ENCODE data around the gene TMEM163. TPM values are rescaled to one million over a fixed set of nuclear protein-coding genes. Genes with fewer than 3 reads are reported as not detected.

Gene TMEM163
- total RNA-seq, 1 experiment from 2014 or later, result 0.12 TPM

DNA sequence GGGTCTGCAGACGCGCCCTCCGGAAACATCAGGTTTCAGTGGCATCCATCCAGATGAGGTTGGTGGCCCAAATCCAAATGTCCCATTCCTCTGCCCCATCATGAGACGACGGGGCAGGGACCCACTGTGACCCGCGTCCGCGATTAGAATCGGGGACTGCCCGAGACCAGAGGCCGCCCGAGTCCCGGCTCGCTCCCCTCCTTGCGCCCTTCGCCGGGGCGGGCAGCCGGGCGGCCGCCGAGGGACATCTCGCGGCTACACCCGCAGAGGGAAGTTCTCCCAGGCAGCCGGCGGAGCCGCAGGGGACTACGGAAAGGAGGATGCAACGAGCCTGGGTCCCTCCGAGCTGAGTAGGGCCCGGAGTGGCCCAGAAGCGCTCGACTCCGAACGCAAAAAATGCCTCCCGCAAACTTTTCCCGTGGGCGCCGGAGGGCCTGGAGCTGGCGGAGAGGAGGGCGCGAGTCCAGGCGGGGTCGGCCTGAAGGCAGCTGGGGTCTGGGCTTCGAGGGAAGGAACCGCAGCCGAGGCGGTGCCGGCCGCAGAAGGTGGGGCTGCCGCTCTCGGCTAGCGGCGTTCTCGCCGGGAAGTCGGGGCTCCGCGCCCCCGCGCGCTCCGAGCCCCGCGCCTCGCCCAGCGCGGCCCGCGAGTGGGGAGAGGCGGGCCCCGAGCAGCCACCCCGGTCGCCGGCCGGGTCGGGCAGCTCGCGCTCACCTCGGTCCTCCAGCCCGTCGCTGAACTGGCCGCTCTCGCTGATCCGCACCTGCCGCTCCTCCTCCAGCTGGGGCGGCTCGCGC lies 580 bp downstream of the TMEM163 start:
- no TSS peak for BruUV-seq (replicated peaks)
- no peak for ATAC-seq
- Histone ChIP-seq H3K27ac (ENCODE audit: low read depth, low read length) (no peak overlapping the region), H2AFZ (ENCODE audit: low read depth, low read length, poor library complexity, severe bottlenecking) (no peak overlapping the region), H3K4me1 (ENCODE audit: control insufficient read depth in 1 of 2, insufficient read depth in 2 of 2, low read length in 2 of 2) (no peaks in the 10 kb centered on the region), H4K20me1 (ENCODE audit: insufficient read depth) (no peaks in the 10 kb centered on the region), H3K4me2 (ENCODE audit: low read length) (no peak overlapping the region), H3K9me2 (ENCODE audit: insufficient read depth) (no peaks in the 10 kb centered on the region), H3K79me2 (ENCODE audit: insufficient read depth, low read length) (no peaks in the 10 kb centered on the region), H3K36me3 (ENCODE audit: control insufficient read depth in 1 of 2, insufficient read depth in 2 of 2, low read length in 2 of 2) (no peaks in the 10 kb centered on the region), H3K9ac (ENCODE audit: low read length) (no peak overlapping the region), H3K27me3 (ENCODE audit: insufficient read depth, low read length) (0 out of 2 replicates have a peak, but pooled peaks cover 3% of the 10 kb centered on the region), H3K4me3 (replicated peaks in 1 of 2; ENCODE audit: low read depth in 1 of 2, low read length in 2 of 2) (no peak overlapping the region), H3K9me3 (ENCODE audit: control insufficient read depth in 1 of 2, insufficient read depth in 1 of 2, low read depth in 1 of 2, low read length in 2 of 2) (no peaks in the 10 kb centered on the region)
- TF ChIP-seq ZFX (IDR thresholded peaks at IDR 0.05), result no peak
- TF ChIP-seq, protein P1, sequence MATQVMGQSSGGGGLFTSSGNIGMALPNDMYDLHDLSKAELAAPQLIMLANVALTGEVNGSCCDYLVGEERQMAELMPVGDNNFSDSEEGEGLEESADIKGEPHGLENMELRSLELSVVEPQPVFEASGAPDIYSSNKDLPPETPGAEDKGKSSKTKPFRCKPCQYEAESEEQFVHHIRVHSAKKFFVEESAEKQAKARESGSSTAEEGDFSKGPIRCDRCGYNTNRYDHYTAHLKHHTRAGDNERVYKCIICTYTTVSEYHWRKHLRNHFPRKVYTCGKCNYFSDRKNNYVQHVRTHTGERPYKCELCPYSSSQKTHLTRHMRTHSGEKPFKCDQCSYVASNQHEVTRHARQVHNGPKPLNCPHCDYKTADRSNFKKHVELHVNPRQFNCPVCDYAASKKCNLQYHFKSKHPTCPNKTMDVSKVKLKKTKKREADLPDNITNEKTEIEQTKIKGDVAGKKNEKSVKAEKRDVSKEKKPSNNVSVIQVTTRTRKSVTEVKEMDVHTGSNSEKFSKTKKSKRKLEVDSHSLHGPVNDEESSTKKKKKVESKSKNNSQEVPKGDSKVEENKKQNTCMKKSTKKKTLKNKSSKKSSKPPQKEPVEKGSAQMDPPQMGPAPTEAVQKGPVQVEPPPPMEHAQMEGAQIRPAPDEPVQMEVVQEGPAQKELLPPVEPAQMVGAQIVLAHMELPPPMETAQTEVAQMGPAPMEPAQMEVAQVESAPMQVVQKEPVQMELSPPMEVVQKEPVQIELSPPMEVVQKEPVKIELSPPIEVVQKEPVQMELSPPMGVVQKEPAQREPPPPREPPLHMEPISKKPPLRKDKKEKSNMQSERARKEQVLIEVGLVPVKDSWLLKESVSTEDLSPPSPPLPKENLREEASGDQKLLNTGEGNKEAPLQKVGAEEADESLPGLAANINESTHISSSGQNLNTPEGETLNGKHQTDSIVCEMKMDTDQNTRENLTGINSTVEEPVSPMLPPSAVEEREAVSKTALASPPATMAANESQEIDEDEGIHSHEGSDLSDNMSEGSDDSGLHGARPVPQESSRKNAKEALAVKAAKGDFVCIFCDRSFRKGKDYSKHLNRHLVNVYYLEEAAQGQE (IDR thresholded peaks at IDR 0.05; ENCODE audit: low read depth), result no peak
- TF ChIP-seq CEBPB (IDR thresholded peaks at IDR 0.05; ENCODE audit: low read depth), result no peak
- TF ChIP-seq JUND (IDR thresholded peaks at IDR 0.05), result no peak
- TF ChIP-seq FOSL1 (IDR thresholded peaks at IDR 0.05; ENCODE audit: low read depth), result no peak
- TF ChIP-seq POLR2A (IDR thresholded peaks at IDR 0.05; ENCODE audit: borderline replicate concordance, extremely low read depth, insufficient read depth, insufficient read length), result no peak
- no peak for TF ChIP-seq EZH2phosphoT487 (IDR thresholded peaks at IDR 0.05; ENCODE audit: borderline replicate concordance)
- no peak for TF ChIP-seq SRF (IDR thresholded peaks at IDR 0.05; ENCODE audit: low read depth)
- no peak for TF ChIP-seq ELF1 (IDR thresholded peaks at IDR 0.05; ENCODE audit: borderline replicate concordance, low read depth)
- TF ChIP-seq, protein P2, sequence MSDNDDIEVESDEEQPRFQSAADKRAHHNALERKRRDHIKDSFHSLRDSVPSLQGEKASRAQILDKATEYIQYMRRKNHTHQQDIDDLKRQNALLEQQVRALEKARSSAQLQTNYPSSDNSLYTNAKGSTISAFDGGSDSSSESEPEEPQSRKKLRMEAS (IDR thresholded peaks at IDR 0.05), result no peak
- no peak for TF ChIP-seq ZNF274 (IDR thresholded peaks at IDR 0.05; ENCODE audit: low read depth, low read length)
- no peak for TF ChIP-seq EZH2 (IDR thresholded peaks at IDR 0.05)
- no peak for TF ChIP-seq CBX3 (IDR thresholded peaks at IDR 0.05; ENCODE audit: low read depth)
- RAD21 ChIA-PET (ENCODE audit: low non-redundant PET in 1 of 2, low total read pairs in 2 of 2, uncharacterized antibody in 2 of 2, unreplicated experiment in 2 of 2), result no interaction called here
- POLR2A ChIA-PET, result no interaction called here
- no peak for DNase-seq (ENCODE audit: low read depth, low spot score)
- intact Hi-C loops (cut with micrococcal nuclease), result no loop called here
- CTCF ChIA-PET, result no interaction called here

All from HCT116 (cell line).